Measurements from ENCODE around the gene P3H2. TPM values are rescaled to one million over a fixed set of nuclear protein-coding genes. Genes with fewer than 3 reads are reported as not detected.

P3H2 gene
- total and polyA plus RNA-seq, 2 donors (not counting 1 experiment from before 2014, with no cell fraction given), result not detected

DNA sequence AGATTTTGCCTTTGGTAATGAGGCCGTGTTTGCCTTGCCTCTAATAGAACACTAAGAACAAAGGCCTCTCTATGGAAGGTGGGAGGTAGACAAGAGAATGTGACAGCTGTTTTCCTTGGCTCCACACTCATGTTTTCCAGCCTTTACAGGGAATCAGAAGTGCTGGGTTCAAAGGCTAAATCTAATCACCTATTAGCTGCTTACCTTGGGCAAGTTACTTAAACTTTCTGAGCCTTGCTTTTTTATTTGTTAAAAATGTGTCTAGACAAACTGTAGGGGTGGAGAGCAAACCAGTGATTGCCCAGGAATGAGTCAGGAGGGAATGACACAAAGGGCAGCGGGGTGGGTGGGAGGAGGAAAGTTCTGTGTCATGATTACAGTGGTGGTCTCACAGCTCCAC, 179.0 kb downstream of the P3H2 start:
- H3K36me3 ChIP-seq (replicated peaks in 1 of 2; ENCODE audit: control extremely low read depth in 1 of 2, control insufficient read depth in 1 of 2, extremely low read depth in 1 of 2, insufficient read depth in 2 of 2, low read length in 1 of 2), result no peaks in the 10 kb centered on the region
- no peaks in the 10 kb centered on the region for H3K27me3 ChIP-seq (replicated peaks in 1 of 4; ENCODE audit: control extremely low read depth in 1 of 4, control insufficient read depth in 3 of 4, insufficient read depth in 4 of 4, low read length in 3 of 4)
- DNase-seq, result no peak
- ATAC-seq (ENCODE audit: low read depth), result no peak
- no peaks in the 10 kb centered on the region for H3K79me2 ChIP-seq (ENCODE audit: control insufficient read depth, insufficient read depth, low read length)
- WGBS (ENCODE audit: insufficient coverage), result 80% methylated on average over 1 of the region's 2 CpGs
- no peak for TF ChIP-seq EZH2 (IDR thresholded peaks at IDR 0.05; ENCODE audit: borderline replicate concordance, insufficient read depth, low read depth, low read length, poor library complexity, severe bottlenecking)
- TF ChIP-seq, protein P1, sequence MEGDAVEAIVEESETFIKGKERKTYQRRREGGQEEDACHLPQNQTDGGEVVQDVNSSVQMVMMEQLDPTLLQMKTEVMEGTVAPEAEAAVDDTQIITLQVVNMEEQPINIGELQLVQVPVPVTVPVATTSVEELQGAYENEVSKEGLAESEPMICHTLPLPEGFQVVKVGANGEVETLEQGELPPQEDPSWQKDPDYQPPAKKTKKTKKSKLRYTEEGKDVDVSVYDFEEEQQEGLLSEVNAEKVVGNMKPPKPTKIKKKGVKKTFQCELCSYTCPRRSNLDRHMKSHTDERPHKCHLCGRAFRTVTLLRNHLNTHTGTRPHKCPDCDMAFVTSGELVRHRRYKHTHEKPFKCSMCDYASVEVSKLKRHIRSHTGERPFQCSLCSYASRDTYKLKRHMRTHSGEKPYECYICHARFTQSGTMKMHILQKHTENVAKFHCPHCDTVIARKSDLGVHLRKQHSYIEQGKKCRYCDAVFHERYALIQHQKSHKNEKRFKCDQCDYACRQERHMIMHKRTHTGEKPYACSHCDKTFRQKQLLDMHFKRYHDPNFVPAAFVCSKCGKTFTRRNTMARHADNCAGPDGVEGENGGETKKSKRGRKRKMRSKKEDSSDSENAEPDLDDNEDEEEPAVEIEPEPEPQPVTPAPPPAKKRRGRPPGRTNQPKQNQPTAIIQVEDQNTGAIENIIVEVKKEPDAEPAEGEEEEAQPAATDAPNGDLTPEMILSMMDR (IDR thresholded peaks at IDR 0.05), result no peak
- Mint-ChIP-seq H3K9me3 (ENCODE audit: insufficient read depth) (no peaks in the 10 kb centered on the region), H3K4me3 (no peak overlapping the region), H3K27ac (no peak overlapping the region), H3K27me3 (no peaks in the 10 kb centered on the region), H3K4me1 (no peaks in the 10 kb centered on the region)
- no peak overlapping the region for H3K4me3 ChIP-seq (ENCODE audit: control extremely low read depth in 1 of 5, extremely low read depth in 1 of 5, insufficient read depth in 1 of 5, low read depth in 2 of 5, low read length in 4 of 5)
- intact Hi-C loops (cut with micrococcal nuclease), result no loop called here
- POLR2A ChIA-PET, result no interaction called here
- no peak overlapping the region for H3K4me2 ChIP-seq (replicated peaks; ENCODE audit: low read depth, low read length, poor library complexity, severe bottlenecking)
- H4K20me1 ChIP-seq (ENCODE audit: control insufficient read depth, insufficient read depth, low read length, poor library complexity, severe bottlenecking), result no peaks in the 10 kb centered on the region
- no peaks in the 10 kb centered on the region for H3K9me3 ChIP-seq (ENCODE audit: control extremely low read depth in 1 of 3, control insufficient read depth in 2 of 3, insufficient read depth in 1 of 3, low read length in 2 of 3)
- H3K9ac ChIP-seq (ENCODE audit: low read length), result no peak overlapping the region
- no peak overlapping the region for H2AFZ ChIP-seq (ENCODE audit: insufficient read depth, low read depth, low read length, poor library complexity, severe bottlenecking)
- H3K4me1 ChIP-seq (ENCODE audit: control insufficient read depth in 2 of 2, insufficient read depth in 2 of 2, low read length in 2 of 2), result no peaks in the 10 kb centered on the region
- H3K27ac ChIP-seq (ENCODE audit: low read length in 2 of 2), result no peak overlapping the region
- CTCF ChIA-PET, result interaction anchor here (1.0 kb wide), 1 partner anchor 1107 kb away, joined by 5 read pairs; no protein-coding TSS in a partner anchor

DNA sequence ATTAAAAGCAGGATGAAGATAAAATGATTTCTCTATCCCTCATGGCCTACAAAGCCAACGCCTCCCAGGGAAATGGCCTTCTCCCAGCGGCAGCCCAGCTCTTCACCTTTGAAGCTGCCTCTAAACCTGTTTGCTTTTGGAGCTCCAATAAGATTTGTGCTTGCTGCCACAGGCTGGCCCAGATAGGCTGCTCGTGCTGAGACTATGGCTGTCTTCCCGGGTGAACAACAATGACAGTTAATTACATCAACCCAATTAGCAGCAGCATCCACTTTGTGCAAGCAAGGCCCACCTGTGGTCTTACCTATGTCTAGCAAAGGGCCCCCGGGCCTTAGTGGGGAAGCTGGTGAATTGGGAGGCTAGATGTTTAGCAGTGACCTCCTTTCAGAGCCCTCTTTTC, 179.6 kb downstream of the P3H2 start:
- no peak for DNase-seq
- Histone ChIP-seq H3K9me3 (ENCODE audit: control extremely low read depth in 1 of 3, control insufficient read depth in 2 of 3, insufficient read depth in 1 of 3, low read length in 2 of 3) (no peaks in the 10 kb centered on the region), H3K4me3 (ENCODE audit: control extremely low read depth in 1 of 5, extremely low read depth in 1 of 5, insufficient read depth in 1 of 5, low read depth in 2 of 5, low read length in 4 of 5) (no peak overlapping the region), H3K9ac (ENCODE audit: low read length) (no peak overlapping the region), H3K4me1 (ENCODE audit: control insufficient read depth in 2 of 2, insufficient read depth in 2 of 2, low read length in 2 of 2) (no peaks in the 10 kb centered on the region), H4K20me1 (ENCODE audit: control insufficient read depth, insufficient read depth, low read length, poor library complexity, severe bottlenecking) (no peaks in the 10 kb centered on the region), H3K27me3 (replicated peaks in 1 of 4; ENCODE audit: control extremely low read depth in 1 of 4, control insufficient read depth in 3 of 4, insufficient read depth in 4 of 4, low read length in 3 of 4) (no peaks in the 10 kb centered on the region), H2AFZ (ENCODE audit: insufficient read depth, low read depth, low read length, poor library complexity, severe bottlenecking) (no peak overlapping the region), H3K27ac (ENCODE audit: low read length in 2 of 2) (no peak overlapping the region), H3K4me2 (replicated peaks; ENCODE audit: low read depth, low read length, poor library complexity, severe bottlenecking) (no peak overlapping the region), H3K79me2 (ENCODE audit: control insufficient read depth, insufficient read depth, low read length) (no peaks in the 10 kb centered on the region), H3K36me3 (replicated peaks in 1 of 2; ENCODE audit: control extremely low read depth in 1 of 2, control insufficient read depth in 1 of 2, extremely low read depth in 1 of 2, insufficient read depth in 2 of 2, low read length in 1 of 2) (no peaks in the 10 kb centered on the region)
- POLR2A ChIA-PET, result no interaction called here
- CTCF ChIA-PET, result interaction anchor here (0.8 to 1.4 kb wide), 3 partner anchors 14 to 1107 kb away, joined by 3 to 5 read pairs (median 3); no protein-coding TSS in a partner anchor
- Mint-ChIP-seq H3K9me3 (ENCODE audit: insufficient read depth) (no peaks in the 10 kb centered on the region), H3K27ac (no peak overlapping the region), H3K4me3 (no peak overlapping the region), H3K27me3 (no peaks in the 10 kb centered on the region), H3K4me1 (no peaks in the 10 kb centered on the region)
- intact Hi-C loops (cut with micrococcal nuclease), result no loop called here
- ATAC-seq (ENCODE audit: low read depth), result no peak
- TF ChIP-seq, protein P1 (IDR thresholded peaks at IDR 0.05), result no peak
- no peak for TF ChIP-seq EZH2 (IDR thresholded peaks at IDR 0.05; ENCODE audit: borderline replicate concordance, insufficient read depth, low read depth, low read length, poor library complexity, severe bottlenecking)
- WGBS (ENCODE audit: insufficient coverage), result 97% methylated on average over 3 of the region's 5 CpGs

All from B cell (primary cell).